ENCODE data around the gene GPC3. TPM values are rescaled to one million over a fixed set of nuclear protein-coding genes. Genes with fewer than 3 reads are reported as not detected.

Gene GPC3
- total and polyA plus RNA-seq, 7 donors = 0.43 to 2.3 (median 1.4) TPM

DNA sequence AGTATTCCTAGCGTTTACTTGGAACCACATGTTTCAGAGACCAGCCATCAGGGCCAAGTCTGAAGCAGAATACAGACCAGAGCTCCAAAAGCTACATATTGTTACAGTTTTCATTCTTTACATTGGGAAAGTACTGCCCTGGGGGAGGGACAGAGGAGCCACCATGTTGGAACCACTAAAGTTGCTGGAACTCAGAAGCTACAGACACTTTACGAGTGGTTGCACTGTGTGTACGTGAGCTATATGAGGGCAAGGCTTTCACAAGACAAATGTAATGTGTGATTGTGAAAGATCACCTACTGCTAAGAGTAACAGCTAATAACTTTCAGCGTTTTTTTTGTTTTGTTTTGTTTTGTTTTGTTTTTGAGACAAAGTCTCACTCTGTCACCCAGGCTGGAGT is 11.7 kb downstream of the GPC3 start:
- Histone ChIP-seq H3K4me1 (no peaks in the 10 kb centered on the region), H3K4me3 (no peak overlapping the region), H3K27ac (no peak overlapping the region), H3K36me3 (ENCODE audit: insufficient read depth in 1 of 2, low read depth in 1 of 2) (no peaks in the 10 kb centered on the region), H3K9me3 (no peaks in the 10 kb centered on the region), H3K27me3 (ENCODE audit: insufficient read depth in 3 of 3, low read length in 2 of 3) (peaks cover 0 to 25% (median 0%) of the 10 kb centered on the region in 3 donors)
- intact Hi-C loops (cut with DNase I) = no loop called here
- TF ChIP-seq, protein P1, sequence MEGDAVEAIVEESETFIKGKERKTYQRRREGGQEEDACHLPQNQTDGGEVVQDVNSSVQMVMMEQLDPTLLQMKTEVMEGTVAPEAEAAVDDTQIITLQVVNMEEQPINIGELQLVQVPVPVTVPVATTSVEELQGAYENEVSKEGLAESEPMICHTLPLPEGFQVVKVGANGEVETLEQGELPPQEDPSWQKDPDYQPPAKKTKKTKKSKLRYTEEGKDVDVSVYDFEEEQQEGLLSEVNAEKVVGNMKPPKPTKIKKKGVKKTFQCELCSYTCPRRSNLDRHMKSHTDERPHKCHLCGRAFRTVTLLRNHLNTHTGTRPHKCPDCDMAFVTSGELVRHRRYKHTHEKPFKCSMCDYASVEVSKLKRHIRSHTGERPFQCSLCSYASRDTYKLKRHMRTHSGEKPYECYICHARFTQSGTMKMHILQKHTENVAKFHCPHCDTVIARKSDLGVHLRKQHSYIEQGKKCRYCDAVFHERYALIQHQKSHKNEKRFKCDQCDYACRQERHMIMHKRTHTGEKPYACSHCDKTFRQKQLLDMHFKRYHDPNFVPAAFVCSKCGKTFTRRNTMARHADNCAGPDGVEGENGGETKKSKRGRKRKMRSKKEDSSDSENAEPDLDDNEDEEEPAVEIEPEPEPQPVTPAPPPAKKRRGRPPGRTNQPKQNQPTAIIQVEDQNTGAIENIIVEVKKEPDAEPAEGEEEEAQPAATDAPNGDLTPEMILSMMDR (IDR thresholded peaks at IDR 0.05) = no peak
- WGBS, 3 donors = 77 to 92% (median 89%) methylated on average over 4 of the region's 4 CpGs
- ATAC-seq = no peak
- DNase-seq = no peak

DNA sequence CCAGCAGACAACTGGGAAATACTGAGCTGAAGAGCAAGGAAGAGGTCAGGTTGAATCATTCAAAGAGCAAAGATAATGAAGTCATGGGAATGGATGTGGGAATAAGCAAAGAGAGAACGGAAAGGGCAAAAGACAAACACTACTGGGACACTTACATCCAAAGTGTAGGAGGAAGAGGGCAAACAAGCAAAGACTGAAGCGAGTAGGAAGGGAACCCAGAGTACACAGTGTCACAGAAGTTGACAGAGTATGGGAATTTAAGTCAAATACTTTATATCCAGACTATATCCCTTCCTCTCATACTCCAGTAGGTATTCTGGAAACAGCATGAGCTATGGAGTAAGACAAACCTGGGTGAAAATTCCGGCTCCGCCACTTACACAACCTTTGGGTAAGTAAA is 12.5 kb downstream of the GPC3 start:
- no peaks in the 10 kb centered on the region for H3K36me3 ChIP-seq (ENCODE audit: insufficient read depth in 1 of 2, low read depth in 1 of 2)
- no peak overlapping the region for H3K27ac ChIP-seq
- intact Hi-C loops (cut with DNase I) = no loop called here
- 56 to 94% (median 85%) methylated on average over 4 of the region's 4 CpGs for WGBS, 3 donors
- ATAC-seq = no peak
- H3K9me3 ChIP-seq = no peaks in the 10 kb centered on the region
- TF ChIP-seq, protein P1 (IDR thresholded peaks at IDR 0.05) = no peak
- no peak for DNase-seq
- peaks cover 0 to 25% (median 0%) of the 10 kb centered on the region in 3 donors for H3K27me3 ChIP-seq (ENCODE audit: insufficient read depth in 3 of 3, low read length in 2 of 3)
- H3K4me3 ChIP-seq = no peak overlapping the region
- H3K4me1 ChIP-seq = no peaks in the 10 kb centered on the region

DNA sequence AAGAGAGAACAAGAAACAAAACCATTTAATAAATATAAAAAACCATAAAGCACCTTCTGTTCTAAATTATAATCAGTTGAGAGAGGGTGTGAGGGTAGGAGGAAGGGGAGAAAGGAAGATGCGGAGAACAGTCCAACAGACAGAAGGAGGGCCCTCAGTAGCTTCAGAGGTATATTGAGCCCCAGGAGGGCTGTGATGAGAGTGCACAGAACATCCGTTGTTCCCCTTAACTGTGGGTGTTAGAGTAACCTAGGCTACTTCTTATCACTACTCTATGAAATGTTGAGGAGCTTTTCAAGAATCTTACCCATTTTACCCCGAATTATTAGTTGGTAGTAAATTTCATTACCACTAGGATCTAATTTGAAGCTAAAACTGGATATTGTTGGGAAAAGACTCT is 13.8 kb downstream of the GPC3 start:
- Histone ChIP-seq H3K36me3 (ENCODE audit: insufficient read depth in 1 of 2, low read depth in 1 of 2) (no peaks in the 10 kb centered on the region), H3K9me3 (no peaks in the 10 kb centered on the region), H3K4me3 (no peak overlapping the region), H3K4me1 (no peaks in the 10 kb centered on the region), H3K27ac (no peak overlapping the region), H3K27me3 (ENCODE audit: insufficient read depth in 3 of 3, low read length in 2 of 3) (peaks cover 0 to 34% (median 0%) of the 10 kb centered on the region in 3 donors)
- TF ChIP-seq, protein P1 (IDR thresholded peaks at IDR 0.05) = no peak
- ATAC-seq (no peak), DNase-seq (no peak)
- WGBS, 3 donors = 63 to 86% (median 80%) methylated on average over 3 of the region's 3 CpGs
- intact Hi-C loops (cut with DNase I) = no loop called here

DNA sequence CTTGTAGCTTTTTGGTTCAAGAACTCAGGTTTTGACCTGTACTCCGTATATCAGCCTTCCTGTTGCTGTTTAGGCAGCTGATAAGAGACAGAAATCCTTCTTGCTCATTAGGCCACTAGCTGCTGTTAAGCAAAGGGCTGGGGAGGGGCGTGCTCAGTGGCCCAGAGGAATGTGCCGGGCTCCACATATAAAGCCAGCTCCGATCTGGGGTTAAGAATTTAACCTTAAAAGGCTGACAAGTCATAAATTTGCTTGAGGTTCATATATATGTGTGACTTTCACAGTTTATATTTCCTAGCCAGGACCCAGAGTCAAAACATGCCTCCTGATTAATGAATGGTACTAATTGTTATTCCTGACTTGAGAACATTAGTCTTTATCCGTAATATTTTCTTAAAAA is 15.3 kb downstream of the GPC3 start:
- DNase-seq = no peak
- TF ChIP-seq, protein P1 (IDR thresholded peaks at IDR 0.05) = no peak
- no peak for ATAC-seq
- H3K4me1 ChIP-seq = no peaks in the 10 kb centered on the region
- peaks cover 0 to 37% (median 0%) of the 10 kb centered on the region in 3 donors for H3K27me3 ChIP-seq (ENCODE audit: insufficient read depth in 3 of 3, low read length in 2 of 3)
- no peaks in the 10 kb centered on the region for H3K36me3 ChIP-seq (ENCODE audit: insufficient read depth in 1 of 2, low read depth in 1 of 2)
- no peak overlapping the region for H3K27ac ChIP-seq
- intact Hi-C loops (cut with DNase I) = no loop called here
- WGBS, 3 donors = 51 to 64% (median 62%) methylated on average over 5 of the region's 5 CpGs
- H3K4me3 ChIP-seq = no peak overlapping the region
- no peaks in the 10 kb centered on the region for H3K9me3 ChIP-seq

DNA sequence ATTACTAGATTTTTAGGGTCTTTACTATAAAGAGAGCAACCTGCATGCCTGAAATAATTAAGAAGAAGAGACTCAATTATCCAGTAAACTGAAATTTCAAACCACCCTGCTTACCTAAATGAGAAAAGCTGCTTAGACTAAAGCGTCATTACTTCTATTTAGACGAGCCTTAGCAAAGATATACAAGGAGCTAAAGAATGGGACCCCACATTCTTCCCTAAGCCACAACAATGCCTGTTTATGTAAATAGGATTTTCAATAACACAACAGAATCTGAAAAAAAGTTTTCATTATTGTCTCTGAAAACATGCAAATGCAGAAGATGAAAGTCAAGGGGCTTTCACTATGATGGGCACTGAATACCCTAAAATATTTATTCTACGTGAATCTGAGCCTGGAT is 16.2 kb downstream of the GPC3 start:
- no peak for DNase-seq
- no peak overlapping the region for H3K4me3 ChIP-seq
- no peak for ATAC-seq
- peaks cover 0 to 37% (median 0%) of the 10 kb centered on the region in 3 donors for H3K27me3 ChIP-seq (ENCODE audit: insufficient read depth in 3 of 3, low read length in 2 of 3)
- no peaks in the 10 kb centered on the region for H3K9me3 ChIP-seq
- no peaks in the 10 kb centered on the region for H3K36me3 ChIP-seq (ENCODE audit: insufficient read depth in 1 of 2, low read depth in 1 of 2)
- 59 to 92% (median 88%) methylated on average over 3 of the region's 3 CpGs for WGBS, 3 donors
- intact Hi-C loops (cut with DNase I) = no loop called here
- no peak overlapping the region for H3K27ac ChIP-seq
- H3K4me1 ChIP-seq = no peaks in the 10 kb centered on the region
- TF ChIP-seq, protein P1 (IDR thresholded peaks at IDR 0.05) = no peak
